ENCODE results near the gene NEDD9. TPM values are rescaled to one million over a fixed set of nuclear protein-coding genes. Genes with fewer than 3 reads are reported as not detected.
A peak's percentile ranks its signal among the peaks of the same experiment; 100 is the strongest.

The NEDD9 gene
- total RNA-seq, 1 donor from 2014 or later = 50.0 TPM

GRCh38 chr6:11201015-11201414 is 31.5 kb downstream of the NEDD9 start:
- DNase-seq = no peak

DNA sequence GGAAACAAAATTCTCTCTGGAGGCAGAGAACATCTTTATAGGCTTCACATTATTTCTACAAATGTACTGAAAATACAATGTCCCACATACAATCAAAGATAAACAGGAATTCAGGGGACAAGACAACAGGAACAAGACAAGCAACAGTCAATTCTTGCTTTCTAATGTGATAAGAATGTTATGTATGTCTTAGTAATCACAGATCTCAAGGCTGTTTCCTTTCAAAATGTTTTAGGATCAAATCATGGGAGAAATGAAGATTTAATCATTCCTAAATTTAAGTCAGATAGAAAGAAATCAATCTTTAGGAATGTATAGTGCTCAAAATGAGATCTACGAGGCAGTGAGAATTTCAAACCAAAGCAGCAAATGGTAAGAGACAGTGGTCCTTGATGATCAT is 32.1 kb downstream of the NEDD9 start:
- no peak for DNase-seq

GRCh38 chr6:11198663-11199603 is 33.5 kb downstream of the NEDD9 start:
- DNase-seq = no peak

GRCh38 chr6:11197850-11198249 is 34.6 kb downstream of the NEDD9 start:
- no peak for DNase-seq

DNA sequence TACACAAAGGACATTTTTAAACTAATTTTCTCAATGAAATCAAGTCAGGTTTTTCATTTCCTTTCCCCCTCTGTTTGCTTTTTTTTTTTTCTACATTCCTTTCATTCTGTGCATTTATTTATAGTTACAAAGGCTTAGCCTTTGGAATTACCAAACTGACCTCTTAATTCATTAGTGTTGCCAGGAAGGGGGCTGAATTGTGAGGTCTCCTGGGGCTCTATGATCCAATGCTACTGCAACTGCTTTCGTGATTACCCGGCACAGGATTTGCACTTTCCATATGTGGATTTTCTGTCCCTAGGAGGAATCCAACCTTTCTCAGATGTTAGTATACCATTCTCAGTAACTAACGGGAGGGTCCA is 35.3 kb downstream of the NEDD9 start:
- DNase-seq = peak; percentile 64

DNA sequence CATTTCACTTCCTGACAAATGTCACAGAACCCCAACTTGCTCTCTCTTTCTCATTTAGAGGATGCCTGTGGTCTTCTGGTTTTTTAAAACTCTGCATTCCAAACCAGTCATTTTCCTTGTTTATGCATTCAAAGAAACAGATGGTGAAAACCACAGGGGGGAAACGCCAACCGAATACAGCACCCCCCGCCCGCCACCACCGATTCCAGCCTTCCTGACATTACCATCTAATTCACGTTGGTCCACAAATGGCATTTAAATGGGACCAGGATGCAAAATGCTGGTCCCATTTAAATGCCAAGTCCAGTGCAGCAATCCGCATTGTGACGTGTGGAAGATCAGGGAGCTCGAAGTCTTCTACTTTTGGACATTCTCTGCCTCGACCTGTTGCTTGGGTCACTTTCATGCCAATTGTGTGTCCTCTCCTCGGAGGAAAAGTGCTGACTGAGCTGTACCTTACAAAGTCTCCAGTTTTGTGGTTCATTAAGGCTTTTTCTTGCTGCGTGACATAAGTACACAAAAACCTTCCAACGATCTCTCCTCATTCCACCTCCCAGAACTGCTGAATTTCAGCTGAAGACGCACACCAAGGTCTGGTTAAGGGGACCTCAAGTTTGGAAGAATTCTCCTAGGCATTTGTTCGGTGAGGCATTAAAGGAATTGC is 35.8 kb downstream of the NEDD9 start:
- DNase-seq = no peak

- DNase-seq = no peak
These were observed 37.9 kb downstream of the NEDD9 start for GRCh38 chr6:11194356-11195218.

- no peak for DNase-seq
These were observed 39.0 kb downstream of the NEDD9 start for GRCh38 chr6:11193434-11193833.

DNA sequence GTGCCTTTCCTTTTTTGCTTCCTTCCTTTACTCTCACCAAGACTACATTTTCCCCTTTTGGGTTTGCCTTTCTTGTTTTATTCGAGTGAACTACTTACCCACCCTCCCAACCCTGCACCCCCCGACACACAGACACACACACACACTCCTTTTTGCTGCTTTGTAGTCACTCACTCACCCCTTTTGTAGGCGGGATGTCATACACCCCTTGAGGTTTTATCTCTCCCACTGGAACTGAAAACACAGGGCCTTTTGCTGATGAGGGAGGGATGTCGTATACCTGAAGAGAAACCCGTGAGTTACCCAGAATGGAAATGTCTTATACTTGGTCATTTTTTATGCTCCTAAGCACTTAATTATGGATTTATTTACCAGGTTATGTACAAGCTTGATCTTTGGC is 40.3 kb downstream of the NEDD9 start:
- no peak for DNase-seq

DNA sequence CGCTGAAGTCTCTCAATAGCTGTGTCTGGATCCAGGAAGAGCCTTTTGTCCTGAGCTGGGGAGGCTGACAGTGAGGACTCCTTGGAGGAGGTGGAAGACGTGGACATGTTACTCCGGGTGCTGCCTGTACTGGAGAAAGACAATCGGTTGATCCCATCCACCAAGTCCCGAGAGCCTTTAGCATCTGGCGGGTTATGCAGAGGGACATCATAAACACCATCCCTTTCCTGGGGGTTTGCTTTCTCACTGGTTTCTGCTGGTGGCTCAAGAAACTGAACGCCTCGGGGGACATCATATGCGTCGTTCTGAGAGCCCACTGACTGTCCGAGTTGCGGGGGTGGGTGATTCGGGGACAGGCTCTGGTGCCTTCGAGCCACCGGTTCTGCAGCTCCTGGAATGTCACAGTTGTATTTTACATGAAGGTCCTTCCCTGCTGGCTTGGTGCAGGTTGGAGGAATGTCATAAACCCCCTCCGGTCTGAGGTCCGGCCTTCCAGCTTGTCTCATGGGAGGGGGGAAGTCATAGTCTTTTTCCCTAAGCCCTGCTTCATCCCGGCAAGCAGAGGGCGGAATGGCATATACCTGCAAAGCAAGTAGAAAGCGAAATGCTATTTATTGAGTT is 41.7 kb downstream of the NEDD9 start:
- DNase-seq = no peak

- no peak for DNase-seq
These were observed 42.4 kb downstream of the NEDD9 start for GRCh38 chr6:11189865-11190624.

DNA sequence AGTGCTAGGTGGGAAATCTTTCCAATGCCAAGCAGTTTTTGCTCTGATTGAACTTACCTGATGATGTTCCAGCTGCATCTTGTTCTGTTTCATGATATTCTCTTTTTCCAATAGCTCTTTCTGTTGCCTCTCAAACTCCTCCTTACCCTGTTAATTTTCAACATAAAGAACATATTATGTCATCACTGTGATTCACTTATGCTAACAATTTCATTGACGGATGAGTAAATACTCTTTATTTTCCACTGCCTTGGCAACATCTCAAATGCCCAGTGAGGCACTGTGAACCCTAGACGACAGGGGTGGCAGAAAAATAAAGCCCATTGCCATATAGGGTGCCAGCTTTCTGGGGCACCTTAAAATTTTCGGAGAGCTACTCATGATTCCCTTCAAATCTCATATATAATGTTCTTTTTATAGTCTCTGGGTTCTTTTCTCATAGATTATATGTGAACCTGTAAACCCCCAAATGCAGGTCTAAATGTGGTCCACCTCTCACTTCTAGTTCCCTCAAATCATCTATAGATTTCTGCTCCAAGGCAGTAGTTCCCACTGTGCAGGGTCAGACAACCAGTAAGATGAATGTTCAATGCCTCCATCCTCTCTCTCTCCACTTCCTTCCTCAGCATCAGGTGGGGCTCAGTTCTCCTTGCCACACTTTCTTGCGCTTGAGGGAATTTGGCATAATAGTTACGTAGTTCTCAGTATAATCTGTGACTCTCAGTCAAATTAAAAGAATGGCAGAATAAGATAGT is 44.1 kb downstream of the NEDD9 start:
- no peak for DNase-seq

- DNase-seq = no peak
These were observed 45.2 kb downstream of the NEDD9 start for GRCh38 chr6:11187301-11187700.

GRCh38 chr6:11185204-11185842 is 47.1 kb downstream of the NEDD9 start:
- peak; percentile 43 for DNase-seq

- no peak for DNase-seq
These were observed 48.6 kb downstream of the NEDD9 start for GRCh38 chr6:11183761-11184362.

DNA sequence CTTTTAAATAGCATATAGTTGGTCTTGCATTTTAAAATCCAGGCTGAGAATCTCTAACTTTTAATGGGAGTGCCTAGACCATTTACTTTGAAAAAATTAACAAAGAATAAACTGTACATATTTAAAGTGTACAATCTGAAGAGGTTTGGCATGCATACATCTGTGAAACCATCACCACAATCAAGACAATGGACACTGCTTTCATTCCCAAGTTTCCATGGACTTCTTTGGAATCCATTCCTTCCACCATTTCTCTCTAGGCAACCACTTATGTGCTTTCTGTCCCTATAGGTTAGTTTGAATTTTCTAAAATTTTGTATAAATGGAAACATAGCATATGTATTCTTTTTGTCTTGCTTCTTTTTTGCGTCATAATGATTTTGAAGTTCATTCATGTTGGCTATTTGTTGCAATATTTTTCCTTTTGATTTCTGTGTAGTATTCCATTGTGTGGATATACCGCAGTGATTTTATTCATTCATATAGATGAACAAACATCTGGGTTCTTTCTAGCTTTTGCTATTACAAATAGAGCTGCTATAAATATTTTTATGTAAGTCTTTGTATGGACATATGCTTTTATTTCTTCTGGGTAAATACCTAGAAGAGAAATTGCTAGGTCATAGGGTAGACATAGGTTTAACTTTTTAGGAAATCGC is 50.9 kb downstream of the NEDD9 start:
- DNase-seq = no peak

DNA sequence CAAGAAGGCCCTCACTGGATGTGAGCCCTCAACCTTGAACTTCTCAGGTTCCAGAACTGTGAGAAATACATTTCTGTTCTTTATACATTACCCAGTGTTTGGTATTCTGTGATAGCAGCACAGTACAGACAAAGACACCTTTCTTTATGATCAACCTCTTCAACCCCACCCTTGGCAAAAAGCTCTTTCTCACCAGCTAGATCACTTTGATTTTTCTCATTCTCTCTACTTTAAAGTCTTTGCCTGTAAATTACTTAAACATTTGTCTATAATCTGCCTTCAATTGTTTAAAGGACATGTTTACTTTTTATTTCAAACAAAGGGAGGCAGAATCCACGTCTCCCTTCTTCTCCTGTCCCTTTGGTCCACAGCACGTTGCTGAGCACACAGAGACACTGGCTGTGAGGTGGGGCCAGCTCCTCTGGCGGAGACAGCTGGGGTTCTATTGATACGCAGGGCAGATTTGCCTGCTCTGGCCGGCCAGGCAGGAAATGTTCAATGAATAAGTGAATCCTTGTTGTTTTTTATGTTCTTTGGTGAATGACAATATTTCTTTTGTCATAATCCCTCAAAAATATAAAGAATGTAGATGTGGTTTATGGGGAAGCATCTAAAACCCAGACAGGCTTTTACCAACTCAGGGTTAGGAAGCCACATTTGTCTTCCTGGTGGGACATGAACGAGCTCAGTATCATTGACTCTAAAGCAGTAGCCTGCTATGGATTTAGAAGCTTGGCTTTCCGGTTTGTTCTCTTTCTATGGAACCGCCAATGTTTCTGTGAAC is 52.9 kb downstream of the NEDD9 start:
- DNase-seq = no peak

- DNase-seq = no peak
These were observed 53.4 kb downstream of the NEDD9 start for GRCh38 chr6:11179088-11179418.

DNA sequence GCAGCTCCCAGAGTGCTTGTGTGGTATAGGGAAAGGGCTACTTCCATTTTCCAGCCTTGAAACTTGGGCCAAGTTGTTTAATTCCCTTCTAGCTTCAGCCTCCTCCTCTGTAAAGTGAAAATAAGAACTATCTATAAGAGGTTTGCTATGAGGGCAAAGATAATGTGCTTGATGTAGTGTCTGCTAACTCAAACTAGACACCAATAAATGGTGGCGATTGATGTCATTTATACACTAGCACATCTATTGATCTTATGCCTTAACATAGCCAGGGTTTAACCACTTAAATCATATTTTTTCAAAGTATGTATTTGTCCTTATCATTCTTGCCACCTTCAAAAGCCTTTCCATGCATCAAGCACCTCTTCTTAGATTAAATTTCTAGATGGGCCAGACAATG is 55.2 kb downstream of the NEDD9 start:
- DNase-seq = no peak
